Chondrocyte (in vitro differentiated cells): ENCODE measurements around the gene TMEM204. TPM values are rescaled to one million over a fixed set of nuclear protein-coding genes. Genes with fewer than 3 reads are reported as not detected.

ENCODE experiments used
- DNase-seq: peaks from one replicate; pipeline ENCODE4 v3.0.0; 2021; ENCODE audit warnings: mixed read lengths, low spot score
- H3K27ac Mint-ChIP-seq: one replicate; pipeline ENCODE4 v1.8.0; 2021; ENCODE audit warnings: mild to moderate bottlenecking, moderate library complexity, mixed read lengths; ENCODE audit not compliant: unreplicated experiment
- H3K27me3 Mint-ChIP-seq: 2 replicates; pipeline ENCODE4 v1.8.0; 2021; ENCODE audit warnings: low read depth, mixed read lengths
- H3K36me3 Mint-ChIP-seq: 2 replicates; pipeline ENCODE4 v1.8.0; 2021; ENCODE audit warnings: low read depth, mixed read lengths
- H3K4me1 Mint-ChIP-seq: 2 replicates; pipeline ENCODE4 v1.8.0; 2021; ENCODE audit warnings: low read depth, mild to moderate bottlenecking, mixed read lengths
- H3K4me3 Mint-ChIP-seq: one replicate; pipeline ENCODE4 v1.8.0; 2021; ENCODE audit warnings: mild to moderate bottlenecking, moderate library complexity, mixed read lengths; ENCODE audit not compliant: unreplicated experiment
- H3K9me3 Mint-ChIP-seq: 2 replicates; pipeline ENCODE4 v1.8.0; 2021; ENCODE audit warnings: low read depth, mixed read lengths
- total RNA-seq: library from RNA; stranded (reverse); gene quantifications from 3 replicates; pipeline ENCODE4 v1.2.1, GENCODE V29; 2021
- TF ChIP-seq, protein P1 (sequence below): fragments of 200-600 bp; sonication (generic); IDR thresholded peaks from 2 replicates; pipeline ENCODE4 v1.5.0; 2021; ENCODE audit warnings: antibody characterized with exemption, mild to moderate bottlenecking, moderate library complexity

The TMEM204 gene
- total RNA-seq, 1 donor from 2014 or later: 8.4 TPM

DNA sequence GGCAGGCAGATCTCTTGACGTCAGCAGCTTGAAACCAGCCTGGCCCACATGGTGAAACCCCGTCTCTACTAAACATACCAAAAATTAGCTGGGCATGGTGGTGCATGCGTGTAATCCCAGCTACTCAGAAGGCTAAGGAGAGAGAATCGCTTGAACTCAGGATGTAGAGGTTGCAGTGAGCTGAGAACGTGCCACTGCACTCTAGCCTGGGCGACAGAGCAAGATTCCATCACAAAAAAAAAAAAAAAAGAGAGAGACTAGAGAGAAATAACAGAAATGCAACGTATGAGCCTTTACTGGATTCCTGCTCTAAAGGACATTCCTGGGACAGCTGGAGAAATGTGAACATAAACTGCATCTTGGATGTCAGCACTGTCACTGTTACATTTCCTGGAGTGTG, 67.6 kb downstream of the TMEM204 start:
- no peak for DNase-seq
- Mint-ChIP-seq H3K27me3 (no peaks in the 10 kb centered on the region), H3K36me3 (peaks cover 9% of the 10 kb centered on the region), H3K9me3 (no peaks in the 10 kb centered on the region), H3K4me3 (no peak overlapping the region), H3K27ac (no peak overlapping the region), H3K4me1 (no peaks in the 10 kb centered on the region)
- TF ChIP-seq, protein P1, sequence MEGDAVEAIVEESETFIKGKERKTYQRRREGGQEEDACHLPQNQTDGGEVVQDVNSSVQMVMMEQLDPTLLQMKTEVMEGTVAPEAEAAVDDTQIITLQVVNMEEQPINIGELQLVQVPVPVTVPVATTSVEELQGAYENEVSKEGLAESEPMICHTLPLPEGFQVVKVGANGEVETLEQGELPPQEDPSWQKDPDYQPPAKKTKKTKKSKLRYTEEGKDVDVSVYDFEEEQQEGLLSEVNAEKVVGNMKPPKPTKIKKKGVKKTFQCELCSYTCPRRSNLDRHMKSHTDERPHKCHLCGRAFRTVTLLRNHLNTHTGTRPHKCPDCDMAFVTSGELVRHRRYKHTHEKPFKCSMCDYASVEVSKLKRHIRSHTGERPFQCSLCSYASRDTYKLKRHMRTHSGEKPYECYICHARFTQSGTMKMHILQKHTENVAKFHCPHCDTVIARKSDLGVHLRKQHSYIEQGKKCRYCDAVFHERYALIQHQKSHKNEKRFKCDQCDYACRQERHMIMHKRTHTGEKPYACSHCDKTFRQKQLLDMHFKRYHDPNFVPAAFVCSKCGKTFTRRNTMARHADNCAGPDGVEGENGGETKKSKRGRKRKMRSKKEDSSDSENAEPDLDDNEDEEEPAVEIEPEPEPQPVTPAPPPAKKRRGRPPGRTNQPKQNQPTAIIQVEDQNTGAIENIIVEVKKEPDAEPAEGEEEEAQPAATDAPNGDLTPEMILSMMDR: no peak

- peaks cover 7% of the 10 kb centered on the region for H3K36me3 Mint-ChIP-seq
- TF ChIP-seq, protein P1: no peak
- no peak for DNase-seq
Measured at GRCh38 chr16:1601489-1601888, 68.0 kb downstream of the TMEM204 start.

GRCh38 chr16:1602285-1602684, 68.8 kb downstream of the TMEM204 start:
- Mint-ChIP-seq H3K4me1 (no peaks in the 10 kb centered on the region), H3K27me3 (no peaks in the 10 kb centered on the region), H3K4me3 (no peak overlapping the region), H3K36me3 (peaks cover 11% of the 10 kb centered on the region), H3K27ac (no peak overlapping the region), H3K9me3 (no peaks in the 10 kb centered on the region)
- no peak for DNase-seq
- TF ChIP-seq, protein P1: no peak

More at GRCh38 chr16:1601489-1601888, 68.0 kb downstream of the TMEM204 start:
- H3K4me3 Mint-ChIP-seq: no peak overlapping the region
- H3K9me3 Mint-ChIP-seq: no peaks in the 10 kb centered on the region
- H3K27me3 Mint-ChIP-seq: no peaks in the 10 kb centered on the region
- H3K27ac Mint-ChIP-seq: no peak overlapping the region
- H3K4me1 Mint-ChIP-seq: no peaks in the 10 kb centered on the region

Other genes starting within 250 kb of the TMEM204 start
- gene UBE2I, start 224.0 kb upstream of the TMEM204 start, total RNA-seq: 97.9 to 110 TPM (median 105 TPM) in 3 replicates
- 0.36 to 1.7 TPM (median 1.5 TPM) in 3 replicates for gene BAIAP3, start 200.0 kb upstream of the TMEM204 start, total RNA-seq
- gene TSR3, start 181.8 kb upstream of the TMEM204 start, total RNA-seq: 52.2 to 56.8 TPM (median 56.0 TPM) in 3 replicates
- gene GNPTG, start 181.7 kb upstream of the TMEM204 start, total RNA-seq: 58.3 to 68.4 TPM (median 60.7 TPM) in 3 replicates
- gene UNKL, start 119.0 kb upstream of the TMEM204 start, total RNA-seq: 12.3 to 16.1 TPM (median 12.6 TPM) in 3 replicates
- gene UQCC4, start 112.9 kb upstream of the TMEM204 start, total RNA-seq: 7.9 to 11.0 TPM (median 9.3 TPM) in 3 replicates
- not detected in 3 replicates for gene PERCC1, start 102.6 kb upstream of the TMEM204 start, total RNA-seq
- 0.51 to 2.0 TPM (median 1.3 TPM) in 3 replicates for gene CCDC154, start 89.1 kb upstream of the TMEM204 start, total RNA-seq
- gene CLCN7, start 58.6 kb upstream of the TMEM204 start, total RNA-seq: 81.7 to 97.0 TPM (median 95.2 TPM) in 3 replicates
- gene PTX4, start 44.7 kb upstream of the TMEM204 start, total RNA-seq: not detected in 3 replicates
- 19.3 to 30.9 TPM (median 21.7 TPM) in 3 replicates for gene TELO2, start 40.3 kb upstream of the TMEM204 start, total RNA-seq
- gene IFT140, start 78.4 kb downstream of the TMEM204 start, total RNA-seq: 15.0 to 23.2 TPM (median 17.8 TPM) in 3 replicates
- 17.8 to 21.2 TPM (median 20.5 TPM) in 3 replicates for gene CRAMP1, start 78.7 kb downstream of the TMEM204 start, total RNA-seq
- 59.2 to 65.9 TPM (median 63.0 TPM) in 3 replicates for gene JPT2, start 144.6 kb downstream of the TMEM204 start, total RNA-seq
- 53.8 to 66.0 TPM (median 56.4 TPM) in 3 replicates for gene MAPK8IP3, start 172.5 kb downstream of the TMEM204 start, total RNA-seq
- gene NME3, start 237.9 kb downstream of the TMEM204 start, total RNA-seq: 51.0 to 62.9 TPM (median 53.8 TPM) in 3 replicates
- gene EME2, start 239.1 kb downstream of the TMEM204 start, total RNA-seq: 16.9 to 28.4 TPM (median 19.7 TPM) in 3 replicates
- 54.5 to 78.7 TPM (median 60.4 TPM) in 3 replicates for gene MRPS34, start 239.5 kb downstream of the TMEM204 start, total RNA-seq
- gene SPSB3, start 248.9 kb downstream of the TMEM204 start, total RNA-seq: 30.8 to 32.1 TPM (median 31.5 TPM) in 3 replicates
- 36.5 to 46.0 TPM (median 40.7 TPM) in 3 replicates for gene NUBP2, start 249.3 kb downstream of the TMEM204 start, total RNA-seq